Lung (tissue), 12 donors: ENCODE results near the gene COG5. TPM values are rescaled to one million over a fixed set of nuclear protein-coding genes. Genes with fewer than 3 reads are reported as not detected.

ENCODE experiments used
- ATAC-seq: fragments of 200-7000 bp; cut with Tn5 transposase; one replicate; pipeline ENCODE4 v1.9.1; 2020; ENCODE audit warnings: moderate number of reproducible peaks; ENCODE audit not compliant: insufficient read depth, low FRiP score
- DNase-seq, 3 donors: peaks; one replicate each; pipeline ENCODE4 v3.0.0-alpha.2; 2013 to 2017
- H3K27ac ChIP-seq, 2 donors: one replicate each; pipeline ENCODE4 v1.5.1; 2013; ENCODE audit warnings: mild to moderate bottlenecking in 2 of 2, moderate library complexity in 2 of 2, control low read depth in 1 of 2, inconsistent platforms in 1 of 2, low read depth in 1 of 2, low read length in 1 of 2
- H3K27me3 ChIP-seq, 3 donors: one replicate each; pipeline ENCODE4 v1.5.1; 2013; ENCODE audit warnings: low read length in 2 of 3; ENCODE audit not compliant: control insufficient read depth in 3 of 3, insufficient read depth in 3 of 3
- H3K36me3 ChIP-seq, 4 donors: one replicate each; pipeline ENCODE4 v1.5.1; 2013; ENCODE audit warnings: low read length in 4 of 4, mild to moderate bottlenecking in 1 of 4, moderate library complexity in 1 of 4; ENCODE audit not compliant: control insufficient read depth in 4 of 4, insufficient read depth in 4 of 4
- H3K4me1 ChIP-seq, 5 donors: one replicate each; pipeline ENCODE4 v1.5.1; 2013; ENCODE audit warnings: low read length in 5 of 5, mild to moderate bottlenecking in 2 of 5, moderate library complexity in 1 of 5; ENCODE audit not compliant: control insufficient read depth in 5 of 5, insufficient read depth in 5 of 5
- H3K4me3 ChIP-seq: one replicate; pipeline ENCODE4 v1.5.1; 2013; ENCODE audit warnings: mild to moderate bottlenecking, control low read depth, moderate library complexity
- H3K9ac ChIP-seq, 2 donors: one replicate each; pipeline ENCODE4 v1.5.1; 2013; ENCODE audit warnings: low read length in 2 of 2, control low read depth in 1 of 2; ENCODE audit not compliant: insufficient read depth in 1 of 2
- H3K9me3 ChIP-seq, 4 donors: one replicate each; pipeline ENCODE4 v1.5.1; 2013; ENCODE audit warnings: low read length in 3 of 4, mild to moderate bottlenecking in 1 of 4, moderate library complexity in 1 of 4; ENCODE audit not compliant: control insufficient read depth in 4 of 4, insufficient read depth in 3 of 4
- WGBS, 2 donors: extraction: QIAGEN DNeasy Blood & Tissue Kit; methylation state at CpG; one replicate each; pipeline ENCODE4 v1.1.7; 2013; 5-methylcytosine and 5-hydroxymethylcytosine counted together
- polyA plus RNA-seq, 2 donors: library from polyadenylated mRNA; stranded (reverse); fragments of 200-250 nt; gene quantifications; one replicate each; pipeline ENCODE4 v1.2.1, GENCODE V29; 2013
- total RNA-seq, 2 donors: library from RNA; depleted of rRNA in 1 of 2; stranded (reverse); fragments of >200 nt in 1 of 2; gene quantifications; one replicate each; pipeline ENCODE4 v1.2.1, GENCODE V29; 2014 to 2021
- TF ChIP-seq, protein P1 (sequence below): IDR thresholded peaks from 2 replicates; pipeline ENCODE4 v1.5.1; 2012; ENCODE audit warnings: mild to moderate bottlenecking; ENCODE audit errors: control extremely low read depth, extremely low read depth
- donor health status: control.
- donor health status: control.
- donor health status: Bipolar disorder and iron deficiency.
- donor health status: healthy.
- donor health status: DM: yes; HTN: yes; CAD: no.

COG5 gene
- total and polyA plus RNA-seq, 4 donors, result 5.6 to 101 (median 27.2) TPM

DNA sequence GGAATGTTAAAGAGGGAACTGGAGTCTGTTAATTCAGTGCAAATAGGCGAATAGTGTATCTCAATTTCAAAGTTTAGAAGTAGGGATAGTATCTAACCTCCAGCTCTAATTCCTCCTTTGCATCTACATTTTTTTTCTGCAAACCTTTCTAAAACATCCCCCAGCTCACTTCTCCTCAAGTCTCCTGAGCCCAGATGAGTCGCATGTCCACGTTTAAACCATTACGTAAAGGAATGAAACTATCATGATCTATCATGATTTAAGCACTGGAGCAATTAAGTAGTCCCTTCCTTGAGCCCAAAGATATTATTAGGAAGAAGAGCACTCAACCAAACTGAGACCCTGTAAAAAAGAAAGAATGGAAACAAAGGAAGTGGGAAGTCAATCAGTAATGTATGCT lies 64.0 kb downstream of the COG5 start:
- TF ChIP-seq, protein P1, sequence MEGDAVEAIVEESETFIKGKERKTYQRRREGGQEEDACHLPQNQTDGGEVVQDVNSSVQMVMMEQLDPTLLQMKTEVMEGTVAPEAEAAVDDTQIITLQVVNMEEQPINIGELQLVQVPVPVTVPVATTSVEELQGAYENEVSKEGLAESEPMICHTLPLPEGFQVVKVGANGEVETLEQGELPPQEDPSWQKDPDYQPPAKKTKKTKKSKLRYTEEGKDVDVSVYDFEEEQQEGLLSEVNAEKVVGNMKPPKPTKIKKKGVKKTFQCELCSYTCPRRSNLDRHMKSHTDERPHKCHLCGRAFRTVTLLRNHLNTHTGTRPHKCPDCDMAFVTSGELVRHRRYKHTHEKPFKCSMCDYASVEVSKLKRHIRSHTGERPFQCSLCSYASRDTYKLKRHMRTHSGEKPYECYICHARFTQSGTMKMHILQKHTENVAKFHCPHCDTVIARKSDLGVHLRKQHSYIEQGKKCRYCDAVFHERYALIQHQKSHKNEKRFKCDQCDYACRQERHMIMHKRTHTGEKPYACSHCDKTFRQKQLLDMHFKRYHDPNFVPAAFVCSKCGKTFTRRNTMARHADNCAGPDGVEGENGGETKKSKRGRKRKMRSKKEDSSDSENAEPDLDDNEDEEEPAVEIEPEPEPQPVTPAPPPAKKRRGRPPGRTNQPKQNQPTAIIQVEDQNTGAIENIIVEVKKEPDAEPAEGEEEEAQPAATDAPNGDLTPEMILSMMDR, result no peak
- Histone ChIP-seq H3K9ac (no peak overlapping the region), H3K27me3 (no peaks in the 10 kb centered on the region), H3K4me1 (peaks cover 0 to 9% (median 0%) of the 10 kb centered on the region in 5 donors), H3K4me3 (no peak overlapping the region), H3K27ac (no peak overlapping the region), H3K9me3 (peaks cover 0 to 2% (median 0%) of the 10 kb centered on the region in 4 donors), H3K36me3 (no peaks in the 10 kb centered on the region)
- ATAC-seq (no peak), DNase-seq (no peak)
- 90 to 94% methylated on average over 4 of the region's 4 CpGs for WGBS, 2 donors

DNA sequence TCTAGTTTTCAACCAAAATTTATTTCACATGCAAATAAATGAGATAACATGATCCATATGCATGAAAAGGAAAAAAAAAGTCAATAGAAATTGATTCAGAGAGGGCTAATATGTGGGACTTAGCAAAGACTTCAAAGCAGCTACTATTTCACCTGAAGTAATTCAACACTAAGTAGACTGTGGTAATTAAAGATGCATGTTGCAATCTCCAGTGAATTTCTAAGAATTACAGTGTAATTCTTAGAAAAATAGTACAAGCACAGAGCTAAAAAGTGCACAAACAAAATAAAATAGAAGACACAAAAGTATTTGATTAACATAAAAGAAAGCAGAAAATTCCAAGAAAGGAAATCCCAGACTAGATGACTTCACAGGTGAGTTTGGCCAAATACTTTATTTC lies 68.2 kb downstream of the COG5 start:
- H3K4me1 ChIP-seq, result peaks cover 0 to 2% (median 0%) of the 10 kb centered on the region in 5 donors
- H3K9me3 ChIP-seq, result peaks cover 0 to 2% (median 0%) of the 10 kb centered on the region in 4 donors
- DNase-seq (no peak), ATAC-seq (no peak)
- no peaks in the 10 kb centered on the region for H3K27me3 ChIP-seq
- H3K27ac ChIP-seq, result no peak overlapping the region
- H3K36me3 ChIP-seq, result no peaks in the 10 kb centered on the region
- TF ChIP-seq, protein P1, result no peak
- H3K4me3 ChIP-seq, result no peak overlapping the region
- H3K9ac ChIP-seq, result no peak overlapping the region

DNA sequence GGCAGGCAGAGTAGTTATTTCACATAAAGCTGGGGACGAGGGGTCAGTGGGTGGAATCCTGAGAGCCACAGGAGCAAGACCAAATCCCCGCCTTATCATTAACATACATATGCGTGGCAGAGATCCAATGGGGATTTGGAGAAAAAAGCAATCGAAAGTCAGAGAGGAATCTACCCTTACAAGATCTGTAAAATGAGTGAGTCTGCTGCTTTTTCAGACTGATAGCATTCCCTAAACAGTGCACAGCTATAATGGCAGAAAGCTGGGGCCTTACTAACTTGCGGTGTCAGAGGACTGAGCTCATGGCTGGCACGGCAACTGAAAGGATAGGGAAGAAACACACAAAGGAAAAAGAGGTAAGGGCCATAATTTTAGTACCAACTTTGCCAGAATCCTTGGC lies 68.8 kb downstream of the COG5 start:
- WGBS, 2 donors, result 89 to 98% methylated on average over 6 of the region's 6 CpGs
- H3K9me3 ChIP-seq, result peaks cover 0 to 2% (median 0%) of the 10 kb centered on the region in 4 donors
- no peaks in the 10 kb centered on the region for H3K36me3 ChIP-seq
- TF ChIP-seq, protein P1, result no peak
- DNase-seq, result no peak
- ATAC-seq, result no peak
- peaks cover 0 to 2% (median 0%) of the 10 kb centered on the region in 5 donors for H3K4me1 ChIP-seq
- H3K4me3 ChIP-seq, result no peak overlapping the region
- H3K27me3 ChIP-seq, result no peaks in the 10 kb centered on the region
- no peak overlapping the region for H3K9ac ChIP-seq
- H3K27ac ChIP-seq, result peak overlapping the region in 1 of 2 donors; percentile 16

GRCh38 chr7:107494315-107494751 lies 69.4 kb downstream of the COG5 start:
- H3K9ac ChIP-seq, result no peak overlapping the region
- DNase-seq, result no peak
- H3K27ac ChIP-seq, result peak overlapping the region in 1 of 2 donors; percentile 16
- H3K36me3 ChIP-seq, result no peaks in the 10 kb centered on the region
- no peak overlapping the region for H3K4me3 ChIP-seq
- TF ChIP-seq, protein P1, result no peak
- peaks cover 0 to 2% (median 0%) of the 10 kb centered on the region in 4 donors for H3K9me3 ChIP-seq
- no peaks in the 10 kb centered on the region for H3K27me3 ChIP-seq
- WGBS, 2 donors, result 92 to 97% methylated on average over 3 of the region's 3 CpGs
- peaks cover 0 to 2% (median 0%) of the 10 kb centered on the region in 5 donors for H3K4me1 ChIP-seq
- ATAC-seq, result no peak
